IMR-90 (cell line): ENCODE measurements around the gene TTC1. TPM values are rescaled to one million over a fixed set of nuclear protein-coding genes. Genes with fewer than 3 reads are reported as not detected.

Experiments
- ATAC-seq: fragments of 200-7000 bp; cut with Tn5 transposase; 2 replicates; pipeline ENCODE4 v1.9.1; 2020; ENCODE audit warnings: low read depth, mild to moderate bottlenecking, moderate library complexity
- BruUV-seq: library from RNA; stranded (reverse); fragments of 400-500 nt; replicated peaks from 2 replicates; lab custom pipeline; 2021; lab: Mats Ljungman, UMichigan
- CTCF ChIA-PET: fragments of 300-600 bp; formaldehyde crosslinking; extraction: SDS; loops from one replicate; lab custom pipeline; 2021; ENCODE audit warnings: antibody characterized with exemption; lab: Yijun Ruan, JAX
- POLR2A ChIA-PET: fragments of 300-600 bp; sonication (Branson Sonifier 250); formaldehyde crosslinking; loops from one replicate; lab custom pipeline; 2022; ENCODE audit warnings: antibody characterized with exemption; ENCODE audit not compliant: unreplicated experiment; lab: Charles Lee
- DNase-seq: peaks from one replicate; pipeline ENCODE4 v3.0.0; 2013
- H2AFZ ChIP-seq: replicated peaks from 2 replicates; pipeline ENCODE3; 2013; ENCODE audit warnings: low read length, mild to moderate bottlenecking; ENCODE audit not compliant: poor library complexity
- H2AK5ac ChIP-seq: 2 replicates; pipeline ENCODE4 v1.6.1; 2013; ENCODE audit warnings: low read depth, low read length, inconsistent platforms
- H2AK9ac ChIP-seq: replicated peaks from 2 replicates; pipeline ENCODE3; 2013; ENCODE audit warnings: mild to moderate bottlenecking, low read depth, low read length, moderate library complexity; ENCODE audit not compliant: poor library complexity
- H2BK120ac ChIP-seq: 2 replicates; pipeline ENCODE4 v1.6.1; 2013; ENCODE audit warnings: low read depth, low read length, inconsistent platforms
- H2BK15ac ChIP-seq: 3 replicates; pipeline ENCODE4 v1.6.1; 2013; ENCODE audit warnings: low read depth, low read length, inconsistent platforms
- H2BK20ac ChIP-seq: 2 replicates; pipeline ENCODE4 v1.6.1; 2013; ENCODE audit warnings: low read depth, mild to moderate bottlenecking, inconsistent platforms, low read length, moderate library complexity
- H2BK5ac ChIP-seq: 2 replicates; pipeline ENCODE4 v1.6.1; 2013; ENCODE audit warnings: mild to moderate bottlenecking, low read depth, low read length, inconsistent platforms; ENCODE audit not compliant: poor library complexity, severe bottlenecking
- H3K14ac ChIP-seq: replicated peaks from 2 replicates; pipeline ENCODE4 v1.6.1; 2013; ENCODE audit warnings: low read depth, low read length, inconsistent platforms
- H3K18ac ChIP-seq: 2 replicates; pipeline ENCODE4 v1.6.1; 2013; ENCODE audit warnings: low read depth, low read length, control low read depth
- H3K23ac ChIP-seq: 2 replicates; pipeline ENCODE4 v1.6.1; 2013; ENCODE audit warnings: low read depth, low read length, inconsistent platforms
- H3K27ac ChIP-seq: 2 replicates; pipeline ENCODE4 v1.5.1; 2013; ENCODE audit warnings: mild to moderate bottlenecking, control low read depth, low read length; ENCODE audit not compliant: insufficient read depth
- H3K27me3 ChIP-seq: 2 replicates; pipeline ENCODE4 v1.6.1; 2013; ENCODE audit warnings: low read length; ENCODE audit not compliant: control insufficient read depth, insufficient read depth
- H3K36me3 ChIP-seq: 2 replicates; pipeline ENCODE4 v1.6.1; 2013; ENCODE audit warnings: low read length, mixed read lengths; ENCODE audit not compliant: control insufficient read depth, insufficient read depth
- H3K4ac ChIP-seq: 2 replicates; pipeline ENCODE4 v1.6.1; 2013; ENCODE audit warnings: low read depth, low read length, inconsistent platforms
- H3K4me1 ChIP-seq: 2 replicates; pipeline ENCODE4 v1.6.1; 2013; ENCODE audit warnings: low read length, mixed read lengths; ENCODE audit not compliant: control insufficient read depth, insufficient read depth
- H3K4me2 ChIP-seq: 2 replicates; pipeline ENCODE4 v1.6.1; 2013; ENCODE audit warnings: low read depth, mild to moderate bottlenecking, control low read depth, low read length, moderate library complexity
- H3K4me3 ChIP-seq: 2 replicates; pipeline ENCODE4 v1.5.1; 2013; ENCODE audit warnings: low read depth, mild to moderate bottlenecking, control low read depth, low read length, moderate library complexity; ENCODE audit not compliant: insufficient read depth
- H3K56ac ChIP-seq: 2 replicates; pipeline ENCODE4 v1.6.1; 2013; ENCODE audit warnings: low read length, inconsistent platforms; ENCODE audit not compliant: insufficient read depth; ENCODE audit errors: extremely low read depth
- H3K79me1 ChIP-seq, 2 experiments: 2 replicates each; pipeline ENCODE4 v1.6.1; 2013; ENCODE audit warnings: low read length in 2 of 2, inconsistent platforms in 1 of 2, low read depth in 1 of 2
- H3K9ac ChIP-seq: 2 replicates; pipeline ENCODE4 v1.6.1; 2013; ENCODE audit warnings: low read depth, low read length, control low read depth
- H3K9me1 ChIP-seq: 2 replicates; pipeline ENCODE4 v1.6.1; 2013; ENCODE audit warnings: low read length, inconsistent platforms; ENCODE audit not compliant: insufficient read depth
- H3K9me3 ChIP-seq: 2 replicates; pipeline ENCODE4 v1.6.1; 2013; ENCODE audit warnings: low read length; ENCODE audit not compliant: control insufficient read depth, insufficient read depth
- H4K20me1 ChIP-seq: 2 replicates; pipeline ENCODE4 v1.6.1; 2013; ENCODE audit warnings: low read length, inconsistent platforms; ENCODE audit not compliant: insufficient read depth
- H4K5ac ChIP-seq: 2 replicates; pipeline ENCODE4 v1.6.1; 2013; ENCODE audit warnings: mild to moderate bottlenecking, low read depth, low read length, control low read depth
- H4K8ac ChIP-seq, 2 experiments: 2 replicates each; pipeline ENCODE4 v1.6.1; 2013; ENCODE audit warnings: low read depth in 2 of 2, low read length in 2 of 2, control low read depth in 1 of 2, inconsistent platforms in 1 of 2
- H4K91ac ChIP-seq: 2 replicates; pipeline ENCODE4 v1.6.1; 2013; ENCODE audit warnings: low read depth, low read length, inconsistent platforms; ENCODE audit not compliant: insufficient read depth
- BHLHE40 ChIP-seq: fragments of 150-350 bp; IDR thresholded peaks from 2 replicates; pipeline ENCODE4 v1.6.1; 2016; ENCODE audit warnings: mild to moderate bottlenecking, low read depth, low read length
- CEBPB ChIP-seq: IDR thresholded peaks from 2 replicates; pipeline ENCODE4 v1.6.1; 2012; ENCODE audit warnings: low read depth, low read length, improper control_type of control experiment
- FOS ChIP-seq: fragments of 150-350 bp; IDR thresholded peaks from 2 replicates; pipeline ENCODE4 v1.6.1; 2016; ENCODE audit warnings: low read depth, low read length
- MAFK ChIP-seq: IDR thresholded peaks from 2 replicates; pipeline ENCODE4 v1.6.1; 2012; ENCODE audit warnings: low read depth, low read length, improper control_type of control experiment
- MXI1 ChIP-seq: IDR thresholded peaks from 2 replicates; pipeline ENCODE4 v1.6.1; 2012; ENCODE audit warnings: low read depth, mild to moderate bottlenecking, low read length, moderate library complexity, borderline replicate concordance
- NFE2L2 ChIP-seq: fragments of 150-350 bp; IDR thresholded peaks from 2 replicates; pipeline ENCODE4 v1.6.1; 2016; ENCODE audit warnings: low read depth, mild to moderate bottlenecking, low read length
- POLR2A ChIP-seq: IDR thresholded peaks from 2 replicates; pipeline ENCODE4 v1.6.1; 2012; ENCODE audit warnings: mild to moderate bottlenecking, low read depth, low read length
- RAD21 ChIP-seq: IDR thresholded peaks from 2 replicates; pipeline ENCODE4 v1.6.1; 2012; ENCODE audit warnings: low read length, improper control_type of control experiment
- RCOR1 ChIP-seq: IDR thresholded peaks from 2 replicates; pipeline ENCODE4 v1.6.1; 2012; ENCODE audit warnings: mild to moderate bottlenecking, low read length, improper control_type of control experiment; ENCODE audit not compliant: insufficient replicate concordance
- RFX5 ChIP-seq: IDR thresholded peaks from 2 replicates; pipeline ENCODE4 v1.8.0; 2012; ENCODE audit warnings: low read depth, mild to moderate bottlenecking, low read length, moderate library complexity
- SMC3 ChIP-seq: fragments of 150-350 bp; IDR thresholded peaks from 2 replicates; pipeline ENCODE4 v1.6.1; 2016; ENCODE audit warnings: low read depth, mild to moderate bottlenecking, antibody characterized with exemption, low read length, moderate library complexity
- WGBS, 2 experiments: methylation state at CpG; one replicate each; pipeline versions ENCODE4 v1.1.5 to v1.1.7; 2013; ENCODE audit warnings: missing lambda C conversion rate in 2 of 2; ENCODE audit not compliant: insufficient read length in 1 of 2; ENCODE audit errors: extremely low coverage in 2 of 2; 5-methylcytosine and 5-hydroxymethylcytosine counted together
- dilution Hi-C: fragments of 300-500 bp; cut with HindIII; formaldehyde crosslinking; loops from one replicate; pipeline ENCODE4 v1.14.3; 2018; ENCODE audit warnings: low sequenced_read_pairs; ENCODE audit not compliant: unreplicated experiment
- in situ Hi-C: fragments of 300-500 bp; cut with MboI; formaldehyde crosslinking; loops from 3 replicates; pipeline ENCODE4 v1.14.3; 2019; ENCODE audit warnings: low sequenced_read_pairs, inconsistent platforms, mixed read lengths
- intact Hi-C: fragments of 100-400 bp; cut with micrococcal nuclease; formaldehyde crosslinking; loops from 2 replicates; pipeline ENCODE4 v1.10.0; 2022
- microRNA-seq, 2 experiments: library from miRNA; stranded (forward) in 1 of 2; unstranded in 1 of 2; fragments of 10-50 nt in 1 of 2; fragments of <30 nt in 1 of 2; gene quantifications in 1 of 2; microRNA quantifications in 1 of 2; one replicate each; pipeline versions ENCODE3 to v1.1.0; 2013 to 2020; ENCODE audit not compliant: insufficient read depth in 1 of 2, insufficient read length in 1 of 2, unreplicated experiment in 1 of 2
- polyA plus RNA-seq, 3 experiments: library from polyadenylated mRNA; depleted of rRNA; stranded (reverse); fragments of >200 nt; gene quantifications; 2 replicates each; pipeline ENCODE4 v1.2.3, GENCODE V29; 2012; ENCODE audit warnings: low replicate concordance in 1 of 3
- small RNA-seq, 5 experiments: library from RNA; depleted of rRNA; stranded (forward); fragments of <200 nt; gene quantifications; one replicate each; pipeline ENCODE3, GENCODE V24; 2012
- total RNA-seq: library from RNA; depleted of rRNA; stranded (reverse); fragments of >200 nt; gene quantifications from 2 replicates; pipeline ENCODE4 v1.2.3, GENCODE V29; 2012; rRNA removed
- TF ChIP-seq, protein P1 (sequence below): fragments of 150-350 bp; IDR thresholded peaks from 2 replicates; pipeline ENCODE4 v1.6.1; 2016; ENCODE audit warnings: low read depth, mild to moderate bottlenecking, low read length, moderate library complexity, borderline replicate concordance

The TTC1 gene
- total and polyA plus RNA-seq, 2 of the 4 experiments (the other 2 are of a cell fraction) = 23.1 to 41.1 TPM

DNA sequence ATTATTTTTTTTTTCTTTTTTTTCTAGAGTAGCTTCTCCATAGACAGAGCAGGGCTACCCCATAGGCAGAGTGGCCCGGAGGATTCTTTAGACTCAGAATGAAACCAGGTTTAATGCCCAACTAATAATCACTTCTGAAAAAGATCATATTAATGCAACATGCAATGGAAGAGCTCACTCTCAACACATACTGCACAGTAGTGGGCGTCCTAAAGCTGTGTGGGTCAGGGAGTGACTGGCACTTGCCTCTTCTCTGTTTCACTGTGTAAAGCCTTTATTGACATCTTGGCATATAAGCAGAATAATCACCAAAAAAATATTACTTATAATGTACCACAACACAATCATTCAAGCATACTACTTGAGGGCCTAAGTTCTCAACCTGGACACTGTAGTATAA, 99.2 kb downstream of the TTC1 start:
- H3K36me3 ChIP-seq = peaks cover 15% of the 10 kb centered on the region

More for the DNA sequence above, 99.2 kb downstream of the TTC1 start:
- H3K27me3 ChIP-seq = no peaks in the 10 kb centered on the region
- no peak overlapping the region for H3K27ac ChIP-seq
- H3K9ac ChIP-seq = no peak overlapping the region
- no peak for TF ChIP-seq MXI1
- TF ChIP-seq SMC3 = no peak
- no peak for TF ChIP-seq NFE2L2
- TF ChIP-seq MAFK = no peak
- no peak for TF ChIP-seq RFX5
- no peak for TF ChIP-seq RAD21
- TF ChIP-seq, protein P1, sequence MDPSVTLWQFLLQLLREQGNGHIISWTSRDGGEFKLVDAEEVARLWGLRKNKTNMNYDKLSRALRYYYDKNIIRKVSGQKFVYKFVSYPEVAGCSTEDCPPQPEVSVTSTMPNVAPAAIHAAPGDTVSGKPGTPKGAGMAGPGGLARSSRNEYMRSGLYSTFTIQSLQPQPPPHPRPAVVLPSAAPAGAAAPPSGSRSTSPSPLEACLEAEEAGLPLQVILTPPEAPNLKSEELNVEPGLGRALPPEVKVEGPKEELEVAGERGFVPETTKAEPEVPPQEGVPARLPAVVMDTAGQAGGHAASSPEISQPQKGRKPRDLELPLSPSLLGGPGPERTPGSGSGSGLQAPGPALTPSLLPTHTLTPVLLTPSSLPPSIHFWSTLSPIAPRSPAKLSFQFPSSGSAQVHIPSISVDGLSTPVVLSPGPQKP = no peak
- TF ChIP-seq CEBPB = no peak
- TF ChIP-seq RCOR1 = no peak
- TF ChIP-seq POLR2A = no peak
- no peak for TF ChIP-seq FOS
- TF ChIP-seq BHLHE40 = no peak
- ATAC-seq (no peak), DNase-seq (no peak)
- intact Hi-C loops = no loop called here
- no peaks in the 10 kb centered on the region for H3K4me1 ChIP-seq
- H3K23ac ChIP-seq = no peak overlapping the region
- no peak overlapping the region for H3K56ac ChIP-seq
- no peak overlapping the region for H2AK9ac ChIP-seq
- no peak overlapping the region for H3K4me2 ChIP-seq
- ChIA-PET POLR2A (no interaction called here), CTCF (no interaction called here)
- in situ Hi-C loops = no loop called here
- 0 out of 2 replicates have a peak, but pooled peaks cover 6% of the 10 kb centered on the region for H4K20me1 ChIP-seq
- no peaks in the 10 kb centered on the region for H3K9me1 ChIP-seq
- no peak overlapping the region for H4K91ac ChIP-seq
- no peak overlapping the region for H4K5ac ChIP-seq
- no peak overlapping the region for H3K4ac ChIP-seq
- WGBS, 2 experiments = no CpG with 5 or more reads among the region's 2 CpGs
- H2BK5ac ChIP-seq = no peak overlapping the region
- no peak overlapping the region for H2BK15ac ChIP-seq
- BruUV-seq = no TSS peak
- no peak overlapping the region for H2AFZ ChIP-seq
- no peak overlapping the region for H4K8ac ChIP-seq
- no peaks in the 10 kb centered on the region for H3K9me3 ChIP-seq
- H3K4me3 ChIP-seq = no peak overlapping the region
- H3K14ac ChIP-seq = no peak overlapping the region
- dilution Hi-C loops = no loop called here
- H2AK5ac ChIP-seq = no peak overlapping the region
- H3K18ac ChIP-seq = no peak overlapping the region
- no peak overlapping the region for H2BK20ac ChIP-seq
- peaks cover 28 to 63% of the 10 kb centered on the region in 2 experiments for H3K79me1 ChIP-seq
- H2BK120ac ChIP-seq = no peak overlapping the region

Small RNA genes lying within 50 kb of the gene (microRNA-seq; reads per million reads assigned to microRNA genes)
- not detected for gene RF00019 (ENCODE audit: insufficient read depth, insufficient read length)

Small RNA genes lying within 50 kb of the gene (small RNA-seq; reads per million reads assigned to genes)
- gene RF00019 = 0 reads per million in 5 experiments

Other genes with a start within 250 kb of the TTC1 start
- gene ADRA1B, start 92.7 kb upstream of the TTC1 start, total RNA-seq = 0.18 and 0.56 TPM in 2 replicates
- gene ADRA1B, start 92.7 kb upstream of the TTC1 start, polyA plus RNA-seq (2012; rRNA removed) = 1.5 and 1.6 TPM in 2 replicates
- 12.5 and 14.4 TPM in 2 replicates for gene PWWP2A, start 110.3 kb downstream of the TTC1 start, total RNA-seq
- 7.5 and 8.8 TPM in 2 replicates for gene PWWP2A, start 110.3 kb downstream of the TTC1 start, polyA plus RNA-seq (2012; rRNA removed)
- not detected in 2 replicates for gene FABP6, start 220.4 kb downstream of the TTC1 start, total RNA-seq
- gene FABP6, start 220.4 kb downstream of the TTC1 start, polyA plus RNA-seq (2012; rRNA removed) = not detected in 2 replicates